ENCODE measurements around the gene DNAH14.
"Not testable (repeated sequence)": the region's sequence is repeated elsewhere in the genome, so short reads cannot be mapped to it uniquely, and the experiment has no call there.

The DNAH14 gene

GRCh38 chr1:225211694-225212442, 282.4 kb downstream of the DNAH14 start:
- not testable (repeated sequence) for H3K36me3 ChIP-seq (ENCODE audit: insufficient read depth, low read length); H3K9me3 ChIP-seq (ENCODE audit: low read length); H3K4me3 ChIP-seq (ENCODE audit: low read length); H3K27me3 ChIP-seq (ENCODE audit: insufficient read depth, low read length); H3K4me1 ChIP-seq (ENCODE audit: insufficient read depth, low read length); H2AFZ ChIP-seq (ENCODE audit: low read depth, low read length)

- Histone ChIP-seq H3K36me3 (ENCODE audit: insufficient read depth, low read length) (no peaks in the 10 kb centered on the region), H2AFZ (ENCODE audit: low read depth, low read length) (no peak overlapping the region), H3K9me3 (ENCODE audit: low read length) (peaks cover 3% of the 10 kb centered on the region), H3K27me3 (ENCODE audit: insufficient read depth, low read length) (no peaks in the 10 kb centered on the region), H3K4me3 (ENCODE audit: low read length) (no peak overlapping the region), H3K4me1 (ENCODE audit: insufficient read depth, low read length) (no peaks in the 10 kb centered on the region)
Observed at GRCh38 chr1:225224287-225224686, 294.8 kb downstream of the DNAH14 start.

GRCh38 chr1:225225681-225226080, 296.2 kb downstream of the DNAH14 start:
- H2AFZ ChIP-seq (ENCODE audit: low read depth, low read length), result no peak overlapping the region
- H3K36me3 ChIP-seq (ENCODE audit: insufficient read depth, low read length), result no peaks in the 10 kb centered on the region
- no peaks in the 10 kb centered on the region for H3K4me1 ChIP-seq (ENCODE audit: insufficient read depth, low read length)
- H3K27me3 ChIP-seq (ENCODE audit: insufficient read depth, low read length), result no peaks in the 10 kb centered on the region
- no peak overlapping the region for H3K4me3 ChIP-seq (ENCODE audit: low read length)
- peaks cover 3% of the 10 kb centered on the region for H3K9me3 ChIP-seq (ENCODE audit: low read length)

- Histone ChIP-seq H3K27me3 (ENCODE audit: insufficient read depth, low read length) (no peaks in the 10 kb centered on the region), H3K4me3 (ENCODE audit: low read length) (no peak overlapping the region), H2AFZ (ENCODE audit: low read depth, low read length) (no peak overlapping the region), H3K4me1 (ENCODE audit: insufficient read depth, low read length) (no peaks in the 10 kb centered on the region), H3K36me3 (ENCODE audit: insufficient read depth, low read length) (no peaks in the 10 kb centered on the region), H3K9me3 (ENCODE audit: low read length) (no peaks in the 10 kb centered on the region)
Observed at GRCh38 chr1:225228871-225229303, 299.4 kb downstream of the DNAH14 start.

GRCh38 chr1:225229429-225229828, 300.0 kb downstream of the DNAH14 start:
- H3K4me3 ChIP-seq (ENCODE audit: low read length); H3K36me3 ChIP-seq (ENCODE audit: insufficient read depth, low read length); H3K9me3 ChIP-seq (ENCODE audit: low read length); H2AFZ ChIP-seq (ENCODE audit: low read depth, low read length); H3K4me1 ChIP-seq (ENCODE audit: insufficient read depth, low read length); H3K27me3 ChIP-seq (ENCODE audit: insufficient read depth, low read length): not testable (repeated sequence)

- no peak overlapping the region for H3K4me3 ChIP-seq (ENCODE audit: low read length)
- H3K4me1 ChIP-seq (ENCODE audit: insufficient read depth, low read length), result no peaks in the 10 kb centered on the region
- no peaks in the 10 kb centered on the region for H3K27me3 ChIP-seq (ENCODE audit: insufficient read depth, low read length)
- no peaks in the 10 kb centered on the region for H3K36me3 ChIP-seq (ENCODE audit: insufficient read depth, low read length)
- no peaks in the 10 kb centered on the region for H3K9me3 ChIP-seq (ENCODE audit: low read length)
- no peak overlapping the region for H2AFZ ChIP-seq (ENCODE audit: low read depth, low read length)
Observed at GRCh38 chr1:225230483-225230882, 301.0 kb downstream of the DNAH14 start.

GRCh38 chr1:225232930-225233329, 303.5 kb downstream of the DNAH14 start:
- H2AFZ ChIP-seq (ENCODE audit: low read depth, low read length); H3K9me3 ChIP-seq (ENCODE audit: low read length); H3K36me3 ChIP-seq (ENCODE audit: insufficient read depth, low read length); H3K4me1 ChIP-seq (ENCODE audit: insufficient read depth, low read length); H3K4me3 ChIP-seq (ENCODE audit: low read length); H3K27me3 ChIP-seq (ENCODE audit: insufficient read depth, low read length): not testable (repeated sequence)

- Histone ChIP-seq H3K36me3 (ENCODE audit: insufficient read depth, low read length) (no peaks in the 10 kb centered on the region), H3K4me3 (ENCODE audit: low read length) (no peak overlapping the region), H3K4me1 (ENCODE audit: insufficient read depth, low read length) (no peaks in the 10 kb centered on the region), H3K9me3 (ENCODE audit: low read length) (no peaks in the 10 kb centered on the region), H2AFZ (ENCODE audit: low read depth, low read length) (no peak overlapping the region), H3K27me3 (ENCODE audit: insufficient read depth, low read length) (no peaks in the 10 kb centered on the region)
Observed at GRCh38 chr1:225242611-225243010, 313.1 kb downstream of the DNAH14 start.

GRCh38 chr1:225250432-225250831, 321.0 kb downstream of the DNAH14 start:
- Histone ChIP-seq H3K4me3 (ENCODE audit: low read length) (no peak overlapping the region), H3K27me3 (ENCODE audit: insufficient read depth, low read length) (no peaks in the 10 kb centered on the region), H3K9me3 (ENCODE audit: low read length) (no peaks in the 10 kb centered on the region), H2AFZ (ENCODE audit: low read depth, low read length) (no peak overlapping the region), H3K4me1 (ENCODE audit: insufficient read depth, low read length) (no peaks in the 10 kb centered on the region), H3K36me3 (ENCODE audit: insufficient read depth, low read length) (no peaks in the 10 kb centered on the region)

GRCh38 chr1:225253173-225253572, 323.7 kb downstream of the DNAH14 start:
- no peaks in the 10 kb centered on the region for H3K27me3 ChIP-seq (ENCODE audit: insufficient read depth, low read length)
- H3K36me3 ChIP-seq (ENCODE audit: insufficient read depth, low read length), result no peaks in the 10 kb centered on the region
- H3K9me3 ChIP-seq (ENCODE audit: low read length), result no peaks in the 10 kb centered on the region
- H3K4me1 ChIP-seq (ENCODE audit: insufficient read depth, low read length), result no peaks in the 10 kb centered on the region
- no peak overlapping the region for H2AFZ ChIP-seq (ENCODE audit: low read depth, low read length)
- no peak overlapping the region for H3K4me3 ChIP-seq (ENCODE audit: low read length)

GRCh38 chr1:225253784-225254183, 324.3 kb downstream of the DNAH14 start:
- no peak overlapping the region for H3K4me3 ChIP-seq (ENCODE audit: low read length)
- no peaks in the 10 kb centered on the region for H3K36me3 ChIP-seq (ENCODE audit: insufficient read depth, low read length)
- H3K4me1 ChIP-seq (ENCODE audit: insufficient read depth, low read length), result no peaks in the 10 kb centered on the region
- no peak overlapping the region for H2AFZ ChIP-seq (ENCODE audit: low read depth, low read length)
- no peaks in the 10 kb centered on the region for H3K27me3 ChIP-seq (ENCODE audit: insufficient read depth, low read length)
- no peaks in the 10 kb centered on the region for H3K9me3 ChIP-seq (ENCODE audit: low read length)

- Histone ChIP-seq H3K4me3 (ENCODE audit: low read length) (no peak overlapping the region), H3K27me3 (ENCODE audit: insufficient read depth, low read length) (no peaks in the 10 kb centered on the region), H3K4me1 (ENCODE audit: insufficient read depth, low read length) (peaks cover 2% of the 10 kb centered on the region), H3K9me3 (ENCODE audit: low read length) (no peaks in the 10 kb centered on the region), H2AFZ (ENCODE audit: low read depth, low read length) (no peak overlapping the region), H3K36me3 (ENCODE audit: insufficient read depth, low read length) (no peaks in the 10 kb centered on the region)
Observed at GRCh38 chr1:225254676-225255075, 325.2 kb downstream of the DNAH14 start.

GRCh38 chr1:225257081-225257480, 327.6 kb downstream of the DNAH14 start:
- Histone ChIP-seq H3K9me3 (ENCODE audit: low read length) (no peaks in the 10 kb centered on the region), H3K27me3 (ENCODE audit: insufficient read depth, low read length) (no peaks in the 10 kb centered on the region), H3K36me3 (ENCODE audit: insufficient read depth, low read length) (no peaks in the 10 kb centered on the region), H3K4me1 (ENCODE audit: insufficient read depth, low read length) (peaks cover 2% of the 10 kb centered on the region), H3K4me3 (ENCODE audit: low read length) (no peak overlapping the region), H2AFZ (ENCODE audit: low read depth, low read length) (no peak overlapping the region)

- no peak overlapping the region for H3K4me3 ChIP-seq (ENCODE audit: low read length)
- peaks cover 2% of the 10 kb centered on the region for H3K4me1 ChIP-seq (ENCODE audit: insufficient read depth, low read length)
- H2AFZ ChIP-seq (ENCODE audit: low read depth, low read length), result no peak overlapping the region
- no peaks in the 10 kb centered on the region for H3K9me3 ChIP-seq (ENCODE audit: low read length)
- H3K27me3 ChIP-seq (ENCODE audit: insufficient read depth, low read length), result no peaks in the 10 kb centered on the region
- H3K36me3 ChIP-seq (ENCODE audit: insufficient read depth, low read length), result no peaks in the 10 kb centered on the region
Observed at GRCh38 chr1:225258811-225259210, 329.3 kb downstream of the DNAH14 start.
